ENCODE measurements around the gene KANSL1L.
A peak's percentile ranks its signal among the peaks of the same experiment; 100 is the strongest.

KANSL1L gene

DNA sequence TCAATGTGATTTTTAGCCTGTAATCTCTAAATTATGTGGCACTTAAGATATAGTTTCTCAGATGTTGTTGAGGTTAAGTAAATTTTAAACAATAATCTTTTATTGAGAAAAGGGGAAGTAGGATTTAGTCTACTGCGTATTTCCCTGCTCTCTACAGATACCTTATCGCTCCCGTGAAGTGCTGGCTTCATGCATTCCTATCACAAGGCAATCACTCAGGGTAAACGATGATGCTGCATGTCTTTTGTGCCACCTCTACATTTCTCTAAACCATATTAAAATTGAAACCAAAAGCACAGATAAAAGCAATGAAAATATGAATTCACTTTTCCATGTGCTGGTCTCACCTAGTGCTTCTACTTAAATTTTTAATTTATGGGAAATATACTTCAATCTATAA, 183.2 kb downstream of the KANSL1L start:
- DNase-seq: peak; percentile 11

DNA sequence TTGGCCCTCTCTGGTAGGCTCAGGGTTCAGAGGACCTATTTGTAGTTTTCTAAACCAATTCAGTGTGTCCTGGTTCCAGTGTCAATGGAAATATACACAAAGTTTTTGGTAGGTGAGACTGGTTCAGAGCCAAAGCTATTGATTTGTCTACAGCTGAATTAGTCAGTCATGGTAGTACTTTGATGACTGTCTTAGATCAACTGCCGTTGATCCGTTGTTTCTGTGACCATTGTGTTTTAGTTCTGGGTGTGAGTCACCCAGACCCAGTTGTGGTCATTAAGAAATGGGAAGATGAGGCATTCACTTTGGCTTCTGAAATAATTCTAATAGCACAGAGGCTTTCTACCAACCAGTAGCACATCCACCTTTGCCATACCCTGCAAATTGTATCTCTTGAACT, 184.8 kb downstream of the KANSL1L start:
- DNase-seq: no peak

GRCh38 chr2:209985874-209986273, 185.3 kb downstream of the KANSL1L start:
- no peak for DNase-seq

- DNase-seq: no peak
Observed at GRCh38 chr2:209984291-209984690, 186.9 kb downstream of the KANSL1L start.

GRCh38 chr2:209977386-209978239, 193.6 kb downstream of the KANSL1L start:
- peak; percentile 19 for DNase-seq

DNA sequence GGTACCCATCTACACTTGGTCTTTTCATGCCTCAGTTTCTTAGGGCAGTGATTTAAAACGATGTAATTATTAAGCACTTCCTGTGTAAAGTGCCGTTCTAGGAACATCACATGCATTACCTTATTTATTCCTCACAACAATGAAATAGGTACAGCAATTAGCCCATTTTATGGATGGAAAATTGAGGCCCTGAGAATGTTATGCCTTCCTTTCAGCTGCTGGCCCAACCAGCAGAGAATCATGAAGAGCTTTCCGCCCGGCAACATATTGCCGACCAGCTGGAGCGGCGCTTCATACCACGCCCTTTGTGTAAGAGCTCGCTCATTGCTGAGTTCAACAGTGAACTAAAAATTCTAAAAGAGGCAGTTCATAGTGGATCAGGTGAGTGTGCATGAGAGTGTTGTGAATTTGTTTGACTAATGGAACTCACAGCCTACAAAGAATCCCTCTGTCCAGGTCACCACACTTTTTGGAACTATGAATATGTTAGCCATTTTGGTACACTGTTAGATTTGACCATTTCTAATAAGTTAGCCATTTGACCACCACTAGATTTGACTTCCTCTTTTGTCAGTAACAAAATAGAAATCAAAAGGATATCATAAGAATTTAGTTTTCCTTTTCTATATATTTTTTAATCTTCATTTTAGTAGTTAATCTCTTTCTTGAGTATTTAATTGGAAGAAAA, 194.4 kb downstream of the KANSL1L start:
- no peak for DNase-seq

DNA sequence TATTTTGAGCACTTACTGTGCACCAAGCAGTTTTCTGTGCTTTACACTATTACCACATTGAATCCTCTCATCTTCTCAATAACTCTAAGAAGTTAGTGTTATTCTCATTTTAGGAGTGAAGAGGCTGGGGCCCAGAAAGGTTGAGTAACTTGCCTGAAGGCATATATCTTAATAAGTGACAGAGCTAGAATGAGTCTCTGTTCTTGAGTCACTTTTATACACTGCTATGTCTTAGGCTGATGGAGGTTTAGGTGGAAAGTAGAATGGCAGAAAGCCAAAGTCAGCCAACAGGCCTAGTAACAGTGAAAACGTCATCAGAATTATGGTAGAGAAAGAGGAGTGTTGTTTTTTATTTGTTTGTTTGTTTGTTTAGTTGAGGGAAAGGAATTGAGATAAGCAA, 196.6 kb downstream of the KANSL1L start:
- DNase-seq: no peak

- no peak for DNase-seq
Observed at GRCh38 chr2:209973328-209973727, 197.9 kb downstream of the KANSL1L start.
